Measurements from ENCODE around the gene TCF7L2. TPM values are rescaled to one million over a fixed set of nuclear protein-coding genes. Genes with fewer than 3 reads are reported as not detected.
A peak's percentile ranks its signal among the peaks of the same experiment; 100 is the strongest.

TCF7L2 gene
- total and polyA plus RNA-seq, 8 donors: 6.7 to 179 (median 61.7) TPM

GRCh38 chr10:112990271-112990670 is 40.2 kb downstream of the TCF7L2 start:
- intact Hi-C loops (cut with DNase I; ENCODE audit: low total_unique reads): no loop called here
- 85 to 92% (median 86%) methylated on average over 8 of the region's 8 CpGs for WGBS, 5 donors
- H3K9me3 ChIP-seq: no peaks in the 10 kb centered on the region

GRCh38 chr10:112991888-112992491 is 41.9 kb downstream of the TCF7L2 start:
- 87 to 93% (median 92%) methylated on average over 16 to 19 of the region's 19 CpGs for WGBS, 5 donors
- TF ChIP-seq POLR2A (IDR thresholded peaks at IDR 0.05): no peak
- TF ChIP-seq EP300 (IDR thresholded peaks at IDR 0.05): no peak
- no peak for TF ChIP-seq CTCF (IDR thresholded peaks at IDR 0.05)
- no peak for TF ChIP-seq POLR2AphosphoS5 (IDR thresholded peaks at IDR 0.05)
- DNase-seq: peak in 1 of 2 donors; percentile 42
- peaks cover 5 to 47% (median 25%) of the 10 kb centered on the region in 4 donors for H3K4me1 ChIP-seq
- H3K36me3 ChIP-seq: peaks cover 0 to 35% (median 21%) of the 10 kb centered on the region in 4 donors
- H3K9me3 ChIP-seq: no peaks in the 10 kb centered on the region
- no peak overlapping the region for H3K27ac ChIP-seq
- intact Hi-C loops (cut with DNase I; ENCODE audit: low total_unique reads): no loop called here
- no peaks in the 10 kb centered on the region for H3K27me3 ChIP-seq
- H3K4me3 ChIP-seq: no peak overlapping the region

More at GRCh38 chr10:112990271-112990670, 40.2 kb downstream of the TCF7L2 start:
- H3K36me3 ChIP-seq: peaks cover 0 to 35% (median 19%) of the 10 kb centered on the region in 4 donors
- no peaks in the 10 kb centered on the region for H3K27me3 ChIP-seq
- TF ChIP-seq POLR2AphosphoS5 (IDR thresholded peaks at IDR 0.05) (no peak), POLR2A (IDR thresholded peaks at IDR 0.05) (no peak), EP300 (IDR thresholded peaks at IDR 0.05) (no peak), CTCF (IDR thresholded peaks at IDR 0.05) (no peak)
- no peak for DNase-seq
- no peak overlapping the region for H3K4me3 ChIP-seq
- H3K27ac ChIP-seq: no peak overlapping the region
- H3K4me1 ChIP-seq: peaks cover 21 to 60% (median 40%) of the 10 kb centered on the region in 4 donors

- no peak for DNase-seq
- no peak overlapping the region for H3K4me3 ChIP-seq
- no peaks in the 10 kb centered on the region for H3K9me3 ChIP-seq
- peaks cover 0 to 23% (median 12%) of the 10 kb centered on the region in 4 donors for H3K36me3 ChIP-seq
- H3K27me3 ChIP-seq: no peaks in the 10 kb centered on the region
- H3K4me1 ChIP-seq: peaks cover 0 to 50% (median 26%) of the 10 kb centered on the region in 4 donors
- 76 to 94% (median 91%) methylated on average over 3 of the region's 3 CpGs for WGBS, 5 donors
- intact Hi-C loops (cut with DNase I; ENCODE audit: low total_unique reads): no loop called here
- H3K27ac ChIP-seq: no peak overlapping the region
- no peak for TF ChIP-seq POLR2A (IDR thresholded peaks at IDR 0.05)
- no peak for TF ChIP-seq CTCF (IDR thresholded peaks at IDR 0.05)
- TF ChIP-seq EP300 (IDR thresholded peaks at IDR 0.05): no peak
- no peak for TF ChIP-seq POLR2AphosphoS5 (IDR thresholded peaks at IDR 0.05)
Measured at GRCh38 chr10:112996462-112996861, 46.4 kb downstream of the TCF7L2 start.

GRCh38 chr10:112999102-112999501 is 49.1 kb downstream of the TCF7L2 start:
- intact Hi-C loops (cut with DNase I; ENCODE audit: low total_unique reads): no loop called here
- H3K36me3 ChIP-seq: peaks cover 0 to 8% (median 2%) of the 10 kb centered on the region in 4 donors
- no peak for TF ChIP-seq EP300 (IDR thresholded peaks at IDR 0.05)
- no peak for TF ChIP-seq POLR2AphosphoS5 (IDR thresholded peaks at IDR 0.05)
- TF ChIP-seq POLR2A (IDR thresholded peaks at IDR 0.05): no peak
- no peak for TF ChIP-seq CTCF (IDR thresholded peaks at IDR 0.05)
- WGBS, 5 donors: 79 to 89% (median 84%) methylated on average over 4 of the region's 4 CpGs
- no peaks in the 10 kb centered on the region for H3K27me3 ChIP-seq
- H3K27ac ChIP-seq: no peak overlapping the region
- H3K9me3 ChIP-seq: no peaks in the 10 kb centered on the region
- no peak overlapping the region for H3K4me3 ChIP-seq
- peaks cover 0 to 75% (median 45%) of the 10 kb centered on the region in 4 donors for H3K4me1 ChIP-seq
- no peak for DNase-seq

All from stomach (tissue), 9 donors.